ENCODE data around the gene PHC2.
"Not testable (repeated sequence)": the region's sequence is repeated elsewhere in the genome, so short reads cannot be mapped to it uniquely, and the experiment has no call there.

The PHC2 gene

DNA sequence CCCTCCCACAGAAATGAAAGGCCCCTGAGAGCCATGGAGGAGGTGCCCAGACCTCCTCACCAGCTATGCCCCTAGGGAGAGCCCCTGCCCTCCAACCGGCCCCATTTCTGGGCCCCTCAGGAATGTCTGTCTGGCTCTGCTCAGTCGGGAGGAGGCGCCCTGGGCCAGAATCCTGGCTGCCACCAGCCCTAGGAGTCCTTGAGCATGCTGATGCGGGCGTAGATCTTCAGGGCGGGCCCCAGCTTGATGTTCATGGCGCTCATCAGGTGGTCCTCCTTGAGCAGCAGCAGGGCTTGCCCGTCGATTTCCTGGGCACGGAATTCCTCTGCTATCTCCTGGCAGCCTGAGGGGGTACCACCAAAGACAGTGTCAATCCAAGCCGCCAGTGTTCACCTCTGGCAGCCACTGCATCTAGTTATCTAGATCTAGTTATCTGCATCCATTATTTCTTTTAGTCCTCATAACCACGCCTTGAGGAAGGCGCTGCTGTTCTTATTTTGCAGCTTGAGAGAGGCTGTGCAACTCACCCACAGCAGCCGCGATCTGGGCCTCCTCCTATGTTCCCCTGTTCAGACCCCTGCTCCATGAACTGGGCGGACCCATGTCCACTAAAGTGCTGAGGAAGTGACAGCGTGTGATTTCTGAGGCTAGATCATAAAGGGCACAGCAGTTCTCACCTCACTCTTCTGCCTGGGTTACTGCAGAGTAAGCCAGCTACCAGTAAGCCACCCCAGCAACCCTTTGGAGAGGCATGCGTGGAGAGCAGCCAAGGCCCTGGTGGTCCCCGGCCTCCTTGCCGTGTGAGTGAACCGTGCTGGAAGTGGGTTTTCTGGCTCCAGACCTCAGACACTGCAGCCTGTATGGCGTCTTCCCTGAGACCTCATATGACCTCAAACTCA, 106.0 kb downstream of the PHC2 start:
- DNase-seq: no peak

DNA sequence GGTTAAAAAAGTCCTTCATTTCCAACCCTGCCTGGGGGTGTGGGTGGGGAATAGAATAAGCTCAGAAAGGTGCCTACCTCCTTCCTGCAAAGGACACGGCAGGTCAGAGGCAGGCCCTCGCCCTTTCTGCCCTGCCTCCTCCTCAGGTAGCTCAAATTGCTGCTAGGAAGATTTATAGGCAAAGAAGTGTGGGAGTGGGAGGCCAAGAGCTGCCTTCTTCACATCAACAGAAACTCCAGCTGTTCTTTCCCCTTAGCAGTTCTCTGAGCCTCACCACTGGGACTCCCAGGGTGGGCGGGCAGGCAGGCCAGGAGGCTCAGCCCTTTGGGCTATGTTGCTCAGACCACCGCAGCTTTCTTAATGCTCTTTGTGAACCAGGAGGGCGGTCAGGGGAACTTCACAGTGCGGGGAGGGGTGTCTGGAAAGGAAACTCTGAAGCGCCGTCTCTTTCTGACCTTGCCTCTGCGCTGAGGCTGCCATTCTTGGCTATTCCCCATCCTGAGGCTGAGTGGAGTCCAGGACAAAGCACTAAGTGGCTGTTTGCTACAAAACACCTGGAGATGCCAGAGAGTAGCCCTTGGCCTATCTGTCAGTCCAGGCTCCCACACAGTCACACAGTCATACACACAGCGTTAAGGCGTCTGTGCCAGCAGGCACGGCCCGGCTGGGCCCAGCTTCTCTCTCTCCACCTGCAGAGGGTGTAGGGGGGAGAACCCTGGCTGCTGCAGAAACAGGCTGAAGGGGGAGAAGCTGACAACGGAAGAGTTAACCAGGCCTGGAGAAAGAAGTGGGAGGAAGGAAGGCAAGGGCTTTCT, 107.0 kb downstream of the PHC2 start:
- no peak for DNase-seq

DNA sequence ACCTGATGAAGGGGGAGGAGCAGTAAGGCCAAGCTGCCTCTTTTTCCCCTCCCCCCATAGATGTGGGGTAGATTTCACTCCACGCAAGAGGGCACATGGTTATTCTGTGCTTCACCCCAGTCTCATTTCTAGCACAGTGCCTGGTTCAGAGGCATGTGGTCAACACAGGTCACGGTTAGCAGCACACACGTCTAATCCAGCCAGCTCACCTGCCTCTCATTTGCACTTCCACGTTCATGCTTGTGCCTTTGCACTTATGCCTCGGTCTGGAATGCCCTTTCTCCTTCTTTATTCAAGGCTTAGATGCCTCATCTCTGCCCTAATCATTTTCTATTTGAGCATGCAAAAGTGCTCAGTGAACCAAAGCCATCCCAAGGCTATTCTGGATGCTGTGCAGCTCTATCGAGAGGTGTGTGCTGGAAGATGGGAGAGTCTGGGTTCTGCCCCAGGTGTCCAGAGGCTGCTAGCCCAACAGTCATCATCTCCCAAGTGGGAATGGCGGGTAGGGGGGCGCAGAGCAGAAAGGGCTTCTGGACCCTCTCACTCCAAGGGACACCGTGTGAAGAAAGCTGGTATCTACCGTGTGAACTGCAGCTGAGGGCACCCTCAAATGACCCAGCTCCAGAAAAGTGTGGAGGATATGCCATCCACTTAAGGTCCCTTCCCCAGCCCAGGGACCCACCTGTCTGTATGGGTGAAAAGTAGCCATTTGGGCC, 107.9 kb downstream of the PHC2 start:
- DNase-seq: no peak

DNA sequence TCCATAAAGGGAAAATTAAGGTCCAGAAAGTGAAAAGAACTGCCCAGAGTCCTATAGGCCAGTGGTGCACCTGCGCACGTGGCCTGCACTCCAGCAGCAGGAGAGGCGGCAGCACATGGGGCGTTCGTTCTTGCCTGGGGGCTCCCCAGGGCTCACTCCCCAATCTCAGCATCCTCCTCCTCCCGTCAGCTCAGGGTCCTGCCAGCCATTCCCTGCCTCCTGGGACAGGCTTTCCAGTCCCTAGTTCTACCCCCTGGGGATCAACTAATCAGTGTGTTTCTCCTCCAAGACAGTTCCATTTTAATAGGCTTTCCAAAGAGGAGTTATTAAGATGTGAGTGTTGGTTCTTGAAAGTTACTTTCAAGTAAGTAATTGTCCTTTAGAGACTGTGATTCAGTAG, 108.8 kb downstream of the PHC2 start:
- DNase-seq: no peak

DNA sequence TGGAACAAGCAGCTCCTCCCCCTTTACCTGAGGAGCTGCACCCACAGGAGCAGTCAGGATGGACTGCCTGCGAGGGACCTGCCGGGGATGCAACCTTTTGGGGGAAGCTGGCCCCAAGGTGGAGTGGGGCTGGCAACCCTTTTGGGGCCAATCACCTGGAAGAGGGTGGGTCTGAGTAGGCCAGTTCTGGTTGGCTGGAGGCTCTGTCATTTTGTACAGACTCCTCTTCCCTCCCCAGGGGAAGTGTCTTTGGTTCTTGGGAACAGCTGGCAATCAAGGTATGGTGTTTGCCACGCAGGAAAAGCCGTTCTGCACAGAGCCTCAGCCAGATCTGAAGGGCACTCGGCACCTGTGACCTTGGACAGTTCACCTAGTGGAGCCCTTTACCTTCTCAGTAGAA, 109.7 kb downstream of the PHC2 start:
- DNase-seq: no peak

DNA sequence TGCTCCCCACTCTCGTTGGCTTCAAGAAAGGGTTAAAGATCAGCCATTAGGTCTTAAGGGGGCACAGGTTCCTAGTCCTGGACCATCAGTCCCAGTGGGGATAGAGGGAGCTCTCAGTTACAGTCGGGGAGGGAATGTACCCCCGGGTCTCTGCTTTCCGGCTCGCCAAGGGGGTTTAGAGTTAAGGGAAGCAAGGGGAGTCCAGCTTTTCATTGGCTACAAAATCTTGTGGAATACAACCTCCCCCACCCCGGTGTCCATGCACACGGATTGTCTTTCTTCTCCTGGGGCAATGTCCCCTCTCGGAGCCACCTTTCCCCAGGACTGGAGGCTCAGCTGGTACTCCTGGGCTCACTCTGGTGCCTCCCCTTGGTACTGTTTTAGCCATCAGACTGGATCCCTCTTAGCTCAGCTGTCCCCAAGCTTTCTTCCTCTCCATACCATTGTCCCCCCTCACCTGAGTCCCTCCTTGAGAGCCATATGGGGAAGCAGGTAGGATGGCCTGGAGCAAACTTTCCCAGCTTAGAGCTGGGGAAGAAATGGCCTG, 110.2 kb downstream of the PHC2 start, which contains the start of gene A3GALT2:
Gene A3GALT2 (minus strand): TSS at position 480 of the 547 bp plus-strand sequence. CDS start 0 bp downstream, at position 480.
- no peak for DNase-seq

DNA sequence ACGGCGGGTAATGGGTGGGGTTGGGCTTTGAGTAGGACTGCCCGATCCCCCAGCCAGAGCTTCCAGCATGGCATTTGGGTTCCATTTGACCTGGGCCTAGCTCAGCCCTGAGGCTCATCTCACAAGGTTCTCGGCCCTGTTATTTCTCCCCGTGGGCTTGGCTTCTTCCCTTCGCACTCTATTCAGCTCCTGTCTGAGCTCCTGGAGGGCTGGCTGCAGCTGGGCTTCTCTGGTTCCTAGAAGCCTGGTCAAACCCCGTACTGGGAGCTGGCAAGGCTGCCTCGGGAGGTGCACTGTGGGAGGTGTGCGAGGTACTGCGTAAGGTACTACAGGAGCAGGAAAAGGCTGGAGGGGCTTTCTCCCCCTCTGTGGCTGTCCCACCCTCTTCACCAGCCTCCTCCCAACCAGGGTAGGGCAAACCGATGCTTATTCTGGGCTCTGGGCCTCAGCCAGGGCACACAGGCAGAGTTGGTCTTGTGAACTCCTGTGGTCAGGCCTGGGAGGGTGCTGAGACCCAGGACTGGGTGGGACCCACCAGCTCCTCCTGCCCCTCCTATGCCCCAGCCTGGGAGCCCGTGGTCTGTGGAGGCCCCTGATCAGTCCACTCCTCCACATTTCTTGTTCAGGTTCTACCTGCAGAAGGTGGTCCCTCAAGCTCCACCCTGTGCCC, 110.8 kb downstream of the PHC2 start:
- no peak for DNase-seq

DNA sequence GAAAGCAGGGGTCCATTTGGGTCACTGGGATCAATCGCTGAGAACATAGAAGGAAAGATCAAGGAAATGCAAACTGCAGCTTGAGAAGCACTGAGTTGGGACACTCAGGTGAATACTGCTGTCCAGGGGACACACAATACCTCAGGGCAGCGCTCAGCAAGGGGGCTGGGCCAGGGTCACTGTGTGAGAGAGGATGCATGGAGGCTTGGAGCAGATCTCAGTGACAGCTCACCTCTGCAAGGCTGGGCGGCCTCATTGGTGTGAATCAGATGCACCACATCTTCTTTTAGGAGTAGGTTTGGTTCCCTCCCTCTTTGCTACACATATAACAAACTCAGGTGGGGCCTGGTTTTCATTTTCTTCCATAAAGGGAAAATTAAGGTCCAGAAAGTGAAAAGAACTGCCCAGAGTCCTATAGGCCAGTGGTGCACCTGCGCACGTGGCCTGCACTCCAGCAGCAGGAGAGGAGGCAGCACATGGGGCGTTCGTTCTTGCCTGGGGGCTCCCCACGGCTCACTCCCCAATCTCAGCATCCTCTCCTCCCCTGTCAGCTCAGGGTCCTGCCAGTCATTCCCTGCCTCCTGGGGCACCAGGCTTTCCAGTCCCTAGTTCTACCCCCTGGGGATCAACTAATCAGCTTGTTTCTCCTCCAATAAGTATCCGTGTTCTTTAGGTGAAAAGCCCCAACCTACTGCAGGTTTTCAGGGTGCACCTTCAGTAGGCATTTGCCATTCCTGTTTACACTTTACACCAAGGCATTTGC, 111.5 kb downstream of the PHC2 start:
- DNase-seq: no peak

DNA sequence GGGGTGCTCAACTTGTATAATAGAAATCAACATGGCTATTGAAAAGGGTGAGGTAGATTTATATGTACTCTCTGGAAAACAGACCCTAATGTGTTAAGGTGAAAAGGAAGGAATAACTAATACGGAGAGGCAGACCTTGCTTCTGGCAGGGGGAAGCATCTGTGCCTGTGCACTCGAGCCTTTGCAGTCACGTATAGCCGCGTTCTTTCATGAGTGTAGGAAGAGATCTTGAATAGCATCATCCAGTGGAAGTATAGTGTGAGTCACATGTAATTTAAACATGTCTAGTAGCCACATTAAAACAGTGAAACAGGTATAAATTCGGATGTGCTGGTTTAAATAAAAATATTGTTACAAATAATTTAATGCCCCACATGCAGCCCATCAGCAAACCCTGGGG, 112.9 kb downstream of the PHC2 start:
- no peak for DNase-seq

DNA sequence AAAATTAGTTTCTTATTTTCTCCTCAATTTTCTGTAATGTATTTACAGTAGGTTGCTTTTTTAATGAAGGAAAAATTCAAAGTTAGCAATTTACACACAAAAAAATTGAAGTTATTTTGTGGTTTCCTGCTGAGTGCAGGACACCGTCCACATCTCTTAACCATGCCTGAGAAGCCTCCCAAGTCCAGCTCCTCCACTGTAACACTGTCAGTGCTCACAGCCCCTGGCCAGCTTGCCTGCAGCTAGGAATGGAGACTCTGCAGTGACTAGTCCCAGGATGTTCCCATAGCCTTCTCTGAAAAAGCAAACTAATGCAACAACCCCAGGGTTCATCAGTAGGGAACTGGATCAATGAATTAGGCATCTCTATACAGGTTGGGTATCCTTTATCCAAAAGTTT, 113.5 kb downstream of the PHC2 start:
- no peak for DNase-seq

DNA sequence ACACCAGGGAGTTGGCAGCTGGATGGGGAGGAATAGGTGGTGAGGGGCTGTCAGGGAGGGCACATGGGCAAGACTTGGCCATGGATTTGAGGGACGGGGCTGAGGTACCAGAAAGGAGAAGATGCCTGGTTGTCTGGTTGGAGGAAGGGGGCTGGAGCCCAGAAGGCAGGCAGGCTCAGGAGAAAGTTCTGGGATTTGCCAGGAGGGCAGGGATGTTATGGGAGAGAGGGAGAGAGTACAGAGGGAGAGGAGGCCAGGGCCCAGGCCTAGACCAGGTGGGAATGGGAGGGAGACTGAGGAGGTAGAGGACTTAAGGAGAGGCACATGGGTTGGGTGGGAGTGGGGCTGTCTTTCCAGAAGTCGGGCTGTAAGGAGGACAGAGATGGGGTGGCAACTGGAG, 114.3 kb downstream of the PHC2 start:
- DNase-seq: no peak

DNA sequence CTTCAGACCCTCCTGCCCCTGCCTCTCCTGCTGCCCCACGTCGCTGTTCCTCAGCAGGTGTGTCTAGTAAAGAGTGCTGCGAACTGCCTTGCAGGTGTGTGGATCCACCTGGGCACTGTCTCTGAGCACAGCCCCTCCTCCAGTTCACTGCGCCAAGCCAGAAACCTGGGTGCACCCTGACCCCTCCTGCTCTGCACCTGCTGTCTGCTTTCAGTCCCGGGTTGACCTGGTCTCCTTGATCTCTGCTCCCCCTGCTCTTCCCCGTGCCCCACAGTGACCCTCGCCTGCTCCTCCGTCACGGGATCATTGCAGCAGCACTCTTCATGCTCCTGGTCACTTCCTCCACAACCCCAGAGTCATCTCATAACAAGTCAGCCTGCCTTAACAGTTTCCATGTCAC, 116.5 kb downstream of the PHC2 start:
- DNase-seq: no peak

DNA sequence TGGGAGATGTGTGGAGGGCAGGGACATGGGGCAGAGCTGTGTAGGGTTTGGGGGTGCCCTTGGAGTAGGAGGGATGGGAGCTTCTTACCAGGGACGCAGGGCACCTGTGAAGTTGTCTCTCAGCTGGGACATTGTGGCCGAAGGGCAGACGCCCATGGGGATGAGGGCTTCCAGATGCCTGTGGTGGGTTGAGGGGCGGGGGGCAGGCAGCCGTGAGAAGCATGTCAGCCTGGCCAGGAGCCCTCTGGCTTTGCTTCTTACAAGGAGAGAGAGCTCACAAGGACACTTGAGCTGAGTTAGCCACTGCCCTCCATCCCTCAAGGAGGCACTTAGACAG, 118.5 kb downstream of the PHC2 start:
- DNase-seq: no peak

DNA sequence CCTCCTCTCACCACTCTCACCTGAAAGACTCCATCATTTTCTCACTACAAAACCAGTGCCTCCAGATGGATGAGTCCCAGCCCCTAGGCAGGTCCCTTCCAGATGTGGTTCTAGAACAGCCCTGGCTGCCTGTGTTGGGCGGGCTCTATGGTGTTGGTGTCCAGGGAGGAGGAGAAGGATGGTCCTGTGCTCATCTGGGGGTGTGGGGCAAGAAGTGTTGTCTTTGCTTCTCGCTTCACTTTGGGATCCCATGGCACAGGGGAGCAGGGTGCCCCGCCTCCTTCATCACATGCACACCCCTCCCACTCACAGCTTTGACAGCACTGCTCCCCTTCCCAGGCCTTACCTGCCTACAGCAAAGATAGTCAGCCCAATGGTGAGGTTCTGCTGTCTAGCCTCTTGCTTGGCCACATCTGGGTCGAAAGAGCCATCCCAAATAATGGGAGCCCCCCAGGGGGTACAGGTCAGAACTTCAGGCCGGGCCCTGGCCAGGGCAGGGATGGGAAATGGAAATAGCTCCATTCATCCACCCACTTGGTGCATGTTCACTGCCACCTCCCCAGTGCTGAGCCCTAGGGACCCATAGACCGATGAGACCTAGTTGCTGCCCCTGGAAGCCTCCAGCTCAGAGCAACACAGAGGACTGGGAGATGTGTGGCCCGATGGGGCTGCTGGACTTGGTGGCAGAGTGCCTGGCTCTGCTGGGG, 119.0 kb downstream of the PHC2 start:
- DNase-seq: no peak

DNA sequence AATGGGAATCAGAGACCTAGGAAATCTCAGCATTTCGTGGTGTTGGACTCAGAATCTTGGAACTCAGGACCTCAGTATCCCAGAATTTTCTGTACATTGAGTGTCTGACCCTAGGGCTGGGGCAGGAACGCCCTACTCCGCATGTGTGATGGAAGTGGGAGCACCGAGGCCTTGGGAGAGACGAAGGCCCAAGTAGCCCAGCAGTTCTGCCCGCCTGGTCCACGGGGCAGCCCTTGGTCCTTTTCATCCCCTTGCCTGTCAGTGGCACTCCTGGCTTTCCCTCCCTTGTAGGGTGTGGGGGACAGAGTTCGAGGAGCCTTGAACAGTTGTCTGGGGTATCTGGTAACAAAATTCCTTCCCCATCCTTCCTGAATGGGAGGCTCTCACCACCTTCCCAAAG, 120.2 kb downstream of the PHC2 start:
- no peak for DNase-seq

DNA sequence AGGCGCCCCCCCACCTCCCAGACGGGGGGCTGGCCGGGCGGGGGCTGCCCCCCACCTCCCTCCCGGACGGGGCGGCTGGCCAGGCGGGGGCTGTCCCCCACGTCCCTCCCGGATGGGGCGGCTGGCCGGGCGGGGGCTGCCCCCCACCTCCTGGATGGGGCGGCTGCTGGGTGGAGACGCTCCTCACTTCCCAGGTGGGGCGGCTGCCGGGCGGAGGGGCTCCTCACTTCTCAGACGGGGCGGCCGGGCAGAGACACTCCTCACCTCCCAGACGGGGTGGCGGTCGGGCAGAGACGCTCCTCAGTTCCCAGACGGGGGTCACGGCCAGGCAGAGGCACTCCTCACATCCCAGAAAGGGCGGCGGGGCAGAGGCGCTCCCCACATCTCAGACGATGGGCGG, 121.5 kb downstream of the PHC2 start:
- DNase-seq: not testable (repeated sequence)

DNA sequence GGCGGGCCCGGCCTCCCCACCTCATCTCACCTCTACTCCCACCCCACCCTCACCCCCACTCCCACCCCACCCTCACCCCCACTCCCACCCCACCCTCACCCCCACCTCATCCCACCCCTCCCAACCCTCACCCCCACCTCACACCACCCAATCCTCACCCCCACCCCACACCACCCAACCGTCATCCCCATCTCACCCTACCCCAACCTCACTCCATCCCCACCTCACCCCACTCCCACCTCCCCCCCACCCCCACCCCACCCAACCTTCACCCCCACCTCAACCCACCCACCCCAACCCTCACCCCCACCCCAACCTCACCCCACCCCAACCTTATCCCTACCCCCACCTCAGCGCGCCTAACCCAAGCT, 123.4 kb downstream of the PHC2 start:
- DNase-seq: no peak

DNA sequence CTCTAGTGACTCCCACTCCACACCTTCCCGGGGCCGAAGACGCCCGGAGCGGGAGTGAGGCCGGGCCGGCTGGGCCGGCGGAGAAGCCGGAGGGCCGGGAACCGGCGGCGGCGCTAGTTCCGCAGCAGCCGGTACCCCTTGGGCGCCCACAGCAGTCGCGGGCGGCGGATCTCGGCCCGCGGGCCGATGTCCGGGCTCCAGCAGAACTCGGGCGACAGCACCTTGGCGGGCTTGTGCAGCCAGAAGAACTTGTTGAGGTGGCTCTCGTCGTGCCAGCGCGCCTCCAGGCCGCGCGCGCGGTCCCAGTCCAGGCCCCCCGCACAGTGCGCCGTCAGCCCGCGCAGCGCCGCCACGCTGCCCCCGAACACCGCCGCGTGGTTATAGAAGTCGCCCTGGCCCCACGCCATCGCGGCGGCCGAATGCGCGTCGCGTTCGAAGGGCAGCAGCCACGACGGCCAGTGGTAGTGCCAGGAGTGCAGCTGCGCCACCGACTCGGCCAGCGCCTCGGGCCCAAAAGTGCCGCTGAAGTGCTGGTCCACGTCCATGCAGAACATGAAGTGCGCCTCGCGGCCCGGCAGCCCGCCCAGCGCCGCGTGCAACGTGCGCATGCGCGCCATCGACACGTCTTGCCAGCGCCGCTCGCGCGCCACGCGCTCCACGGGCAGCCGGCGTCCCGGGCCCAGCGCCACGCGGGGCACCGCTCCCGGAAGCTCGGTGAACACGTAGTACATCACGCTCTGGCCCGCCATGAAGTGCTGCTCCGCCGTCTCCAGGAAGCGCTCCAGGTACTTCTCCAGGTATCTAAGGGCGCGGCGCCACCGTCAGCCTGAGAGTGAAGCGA, 124.0 kb downstream of the PHC2 start:
- DNase-seq: no peak

DNA sequence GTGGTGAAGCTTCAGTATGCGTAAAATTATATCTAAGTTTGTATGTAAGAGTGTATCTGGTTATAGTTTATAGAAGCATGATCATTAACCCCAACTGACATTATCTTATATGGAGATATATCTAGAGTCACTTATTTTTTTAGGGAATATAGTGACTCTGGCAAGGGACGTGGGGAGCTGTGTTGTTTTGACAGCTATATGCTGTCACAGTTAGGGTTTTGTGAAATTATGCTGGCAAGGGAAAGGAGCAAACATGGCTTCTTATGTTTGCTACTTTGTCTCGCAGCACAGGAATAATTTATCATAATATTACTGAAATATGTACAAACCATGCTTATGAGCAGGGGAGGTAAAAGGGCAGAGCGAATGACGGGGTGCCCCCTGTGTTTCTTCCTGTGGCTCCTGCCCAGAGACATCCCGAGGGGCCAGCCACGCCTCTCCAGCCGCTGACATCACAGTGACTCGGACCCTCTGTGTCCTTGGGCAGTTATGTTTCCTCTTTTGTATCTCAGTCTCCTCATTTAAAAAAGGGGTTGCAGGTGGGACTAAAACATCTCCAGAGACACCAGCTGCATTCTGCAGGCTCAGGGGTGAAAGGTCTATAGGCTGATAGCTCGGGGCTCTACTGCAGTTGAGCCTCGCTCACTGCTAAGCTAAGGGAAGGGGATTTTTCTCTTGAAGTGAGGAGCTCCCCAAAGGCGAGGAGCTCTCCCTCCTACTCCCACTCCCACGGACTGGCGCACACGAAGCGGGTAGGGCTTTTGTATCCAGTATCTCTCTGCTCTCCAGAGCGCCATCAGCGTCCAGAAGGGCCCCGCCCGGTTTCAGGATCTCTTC, 124.9 kb downstream of the PHC2 start:
- DNase-seq: no peak
